HUES48 (cell line): Measurements from ENCODE around the gene CIITA.

Source experiments
- H3K27ac ChIP-seq: one replicate; pipeline ENCODE4 v1.7.0; 2013; ENCODE audit warnings: low read depth, low read length, inconsistent platforms
- H3K27me3 ChIP-seq: 2 replicates; pipeline ENCODE4 v1.6.1; 2013; ENCODE audit warnings: mild to moderate bottlenecking, low read length; ENCODE audit not compliant: control insufficient read depth, insufficient read depth
- H3K36me3 ChIP-seq: 2 replicates; pipeline ENCODE4 v1.6.1; 2013; ENCODE audit warnings: low read length; ENCODE audit not compliant: control insufficient read depth, insufficient read depth
- H3K4me1 ChIP-seq: 2 replicates; pipeline ENCODE4 v1.6.1; 2013; ENCODE audit warnings: mild to moderate bottlenecking, low read length; ENCODE audit not compliant: control insufficient read depth, insufficient read depth
- H3K4me3 ChIP-seq: 2 replicates; pipeline ENCODE4 v1.5.1; 2013; ENCODE audit warnings: mild to moderate bottlenecking, low read depth, low read length
- H3K9ac ChIP-seq: 2 replicates; pipeline ENCODE4 v1.6.1; 2013; ENCODE audit warnings: mild to moderate bottlenecking, low read depth, low read length, moderate library complexity
- H3K9me3 ChIP-seq: 2 replicates; pipeline ENCODE4 v1.6.1; 2013; ENCODE audit warnings: low read length; ENCODE audit not compliant: control insufficient read depth, insufficient read depth

CIITA gene

DNA sequence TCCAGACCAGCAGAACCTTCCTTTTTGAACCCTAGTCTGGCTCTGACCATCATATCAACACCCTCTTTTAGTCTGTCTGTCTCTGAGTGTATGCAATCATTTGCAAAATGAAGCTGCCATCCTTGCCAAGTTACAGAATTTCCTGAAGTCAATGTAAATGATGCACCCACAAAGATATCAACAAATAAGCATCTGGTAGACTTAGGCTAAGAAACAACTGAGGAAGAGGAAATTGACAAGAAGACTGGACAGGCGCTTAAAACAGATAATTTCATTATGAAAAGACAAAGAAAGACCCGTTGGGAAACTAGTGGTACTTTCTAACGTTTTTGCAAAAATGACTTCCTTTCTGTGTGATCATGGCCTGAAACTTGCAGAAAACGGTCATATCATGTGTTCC is 24.7 kb upstream of the CIITA start:
- no peak overlapping the region for H3K9ac ChIP-seq
- no peaks in the 10 kb centered on the region for H3K27me3 ChIP-seq
- H3K4me3 ChIP-seq, result no peak overlapping the region
- H3K36me3 ChIP-seq, result no peaks in the 10 kb centered on the region
- H3K9me3 ChIP-seq, result no peaks in the 10 kb centered on the region
- H3K27ac ChIP-seq, result no peak overlapping the region
- no peaks in the 10 kb centered on the region for H3K4me1 ChIP-seq

DNA sequence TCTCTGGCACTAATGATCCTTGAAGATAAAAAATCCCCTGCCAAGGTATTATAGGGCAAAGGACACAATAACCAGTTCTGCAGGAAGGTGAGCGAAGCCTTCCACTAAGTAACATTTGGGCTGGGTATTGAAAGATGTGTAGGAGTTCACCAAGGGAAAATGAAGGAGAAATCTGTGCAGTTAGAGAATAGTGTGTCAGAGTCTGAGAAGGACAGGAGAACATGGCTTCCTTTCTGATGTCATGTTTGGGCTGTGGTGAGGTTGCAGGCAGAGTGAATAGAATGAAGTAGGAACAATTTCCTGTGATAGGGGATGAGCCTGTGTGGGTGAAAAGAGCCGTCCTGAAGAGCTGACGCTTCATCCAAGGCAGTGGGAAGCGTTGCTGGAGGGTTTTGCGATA is 24.1 kb upstream of the CIITA start:
- H3K27me3 ChIP-seq, result no peaks in the 10 kb centered on the region
- H3K4me3 ChIP-seq, result no peak overlapping the region
- H3K36me3 ChIP-seq, result no peaks in the 10 kb centered on the region
- no peaks in the 10 kb centered on the region for H3K9me3 ChIP-seq
- H3K27ac ChIP-seq, result no peak overlapping the region
- H3K4me1 ChIP-seq, result no peaks in the 10 kb centered on the region
- no peak overlapping the region for H3K9ac ChIP-seq

DNA sequence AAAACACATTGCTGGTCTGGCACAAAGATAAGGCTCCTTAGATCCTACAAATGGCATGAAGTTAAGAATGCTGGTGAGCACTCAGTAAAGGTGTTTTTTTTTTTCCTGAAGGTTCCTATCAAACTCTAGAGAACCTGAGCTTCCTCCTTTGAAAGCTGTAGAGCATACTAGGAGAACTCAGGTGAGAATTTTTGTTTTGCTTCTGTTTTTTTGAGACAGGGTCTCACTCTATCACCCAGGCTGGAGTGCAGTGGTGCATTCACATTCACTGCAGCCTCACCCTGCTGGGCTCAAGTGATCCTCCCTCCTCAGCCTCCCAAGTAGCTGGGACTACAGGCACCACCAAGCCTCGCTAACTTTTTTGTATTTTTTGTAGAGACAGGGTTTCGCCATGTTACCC is 21.0 kb upstream of the CIITA start:
- no peaks in the 10 kb centered on the region for H3K9me3 ChIP-seq
- no peaks in the 10 kb centered on the region for H3K27me3 ChIP-seq
- no peak overlapping the region for H3K9ac ChIP-seq
- H3K27ac ChIP-seq, result no peak overlapping the region
- no peak overlapping the region for H3K4me3 ChIP-seq
- H3K4me1 ChIP-seq, result no peaks in the 10 kb centered on the region
- no peaks in the 10 kb centered on the region for H3K36me3 ChIP-seq

DNA sequence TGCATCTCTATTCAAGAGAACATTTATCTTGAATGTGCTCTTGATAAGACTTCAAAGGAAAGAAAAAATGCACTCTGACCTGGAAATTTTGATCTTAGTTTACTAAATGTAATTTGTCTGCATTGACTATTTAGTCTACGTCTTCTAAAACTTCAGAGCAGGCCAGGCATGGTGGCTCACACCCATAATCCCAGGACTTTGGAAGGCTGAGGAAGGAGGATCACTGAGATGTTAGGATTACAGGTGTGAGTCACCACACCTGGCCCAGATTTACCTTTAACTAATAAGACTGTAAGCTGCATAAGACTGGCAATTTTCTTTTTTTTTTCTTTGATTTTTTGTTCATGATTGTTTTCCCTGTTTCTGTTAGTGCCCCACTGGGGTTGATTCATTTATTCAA is 18.8 kb upstream of the CIITA start:
- no peak overlapping the region for H3K9ac ChIP-seq
- H3K4me1 ChIP-seq, result no peaks in the 10 kb centered on the region
- no peaks in the 10 kb centered on the region for H3K9me3 ChIP-seq
- H3K4me3 ChIP-seq, result no peak overlapping the region
- H3K36me3 ChIP-seq, result no peaks in the 10 kb centered on the region
- H3K27me3 ChIP-seq, result no peaks in the 10 kb centered on the region
- H3K27ac ChIP-seq, result no peak overlapping the region

DNA sequence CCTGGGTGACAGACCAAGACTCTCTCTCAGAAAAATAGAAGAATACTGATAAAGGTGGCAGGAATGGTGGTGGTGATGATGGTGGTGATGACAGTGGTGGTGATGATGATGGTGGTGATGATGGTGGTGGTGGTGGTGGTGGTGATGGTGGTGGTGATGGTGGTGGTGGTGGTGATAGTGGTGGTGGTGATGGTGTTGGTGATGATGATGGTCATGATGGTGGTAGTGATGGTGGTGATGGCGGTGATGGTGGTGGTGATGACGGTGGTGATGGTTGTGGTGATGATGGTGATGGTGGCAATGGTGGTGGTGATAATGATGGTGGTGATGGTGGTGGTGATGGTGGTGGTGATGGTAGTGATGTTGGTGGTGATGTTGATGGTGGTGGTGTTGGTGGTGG is 18.0 kb upstream of the CIITA start:
- H3K9me3 ChIP-seq, result no peaks in the 10 kb centered on the region
- no peaks in the 10 kb centered on the region for H3K36me3 ChIP-seq
- no peak overlapping the region for H3K9ac ChIP-seq
- H3K27ac ChIP-seq, result no peak overlapping the region
- no peak overlapping the region for H3K4me3 ChIP-seq
- H3K4me1 ChIP-seq, result no peaks in the 10 kb centered on the region
- no peaks in the 10 kb centered on the region for H3K27me3 ChIP-seq

DNA sequence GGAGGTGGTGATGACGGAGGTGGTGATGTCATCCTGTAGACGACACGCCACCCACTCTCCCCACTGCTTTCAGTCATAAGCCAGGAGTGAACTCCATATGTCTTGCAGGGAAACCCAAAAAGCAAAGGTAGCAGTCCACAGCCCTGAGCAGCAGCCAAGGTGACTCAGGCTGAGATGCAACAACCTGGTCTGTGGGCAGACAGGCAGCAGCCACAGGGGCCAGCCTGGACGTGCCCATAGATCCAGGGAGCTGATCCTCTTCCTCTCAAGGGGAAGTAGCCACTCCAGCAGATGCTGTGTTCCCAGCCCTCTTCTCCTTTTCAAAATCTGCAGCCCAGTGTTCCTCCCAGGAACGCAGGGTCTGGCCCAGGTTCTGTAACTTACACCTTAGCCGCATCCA is 17.3 kb upstream of the CIITA start:
- H3K36me3 ChIP-seq, result no peaks in the 10 kb centered on the region
- H3K9me3 ChIP-seq, result no peaks in the 10 kb centered on the region
- H3K27ac ChIP-seq, result no peak overlapping the region
- no peaks in the 10 kb centered on the region for H3K27me3 ChIP-seq
- no peaks in the 10 kb centered on the region for H3K4me1 ChIP-seq
- H3K9ac ChIP-seq, result no peak overlapping the region
- H3K4me3 ChIP-seq, result no peak overlapping the region

DNA sequence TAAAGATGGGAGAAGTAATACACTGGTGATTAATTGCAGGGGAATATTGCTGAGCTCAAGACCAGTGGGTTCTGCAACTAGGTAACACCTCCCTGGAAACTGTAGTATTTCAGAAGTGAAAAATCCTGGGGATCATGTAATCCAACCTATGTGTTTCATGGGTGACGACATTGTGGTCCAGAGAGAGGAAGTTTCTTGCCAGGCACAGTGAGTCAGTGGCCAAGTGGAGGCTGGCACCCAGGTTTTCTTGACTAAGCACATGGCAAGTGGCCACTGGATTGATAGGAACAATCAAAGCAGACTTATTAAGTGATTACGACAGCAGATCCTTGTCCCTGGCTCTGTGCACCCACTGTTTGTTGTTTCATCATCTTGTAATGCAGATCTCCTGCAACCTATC is 14.6 kb upstream of the CIITA start:
- Histone ChIP-seq H3K9me3 (no peaks in the 10 kb centered on the region), H3K27ac (no peak overlapping the region), H3K36me3 (no peaks in the 10 kb centered on the region), H3K4me1 (no peaks in the 10 kb centered on the region), H3K4me3 (no peak overlapping the region), H3K27me3 (no peaks in the 10 kb centered on the region), H3K9ac (no peak overlapping the region)

DNA sequence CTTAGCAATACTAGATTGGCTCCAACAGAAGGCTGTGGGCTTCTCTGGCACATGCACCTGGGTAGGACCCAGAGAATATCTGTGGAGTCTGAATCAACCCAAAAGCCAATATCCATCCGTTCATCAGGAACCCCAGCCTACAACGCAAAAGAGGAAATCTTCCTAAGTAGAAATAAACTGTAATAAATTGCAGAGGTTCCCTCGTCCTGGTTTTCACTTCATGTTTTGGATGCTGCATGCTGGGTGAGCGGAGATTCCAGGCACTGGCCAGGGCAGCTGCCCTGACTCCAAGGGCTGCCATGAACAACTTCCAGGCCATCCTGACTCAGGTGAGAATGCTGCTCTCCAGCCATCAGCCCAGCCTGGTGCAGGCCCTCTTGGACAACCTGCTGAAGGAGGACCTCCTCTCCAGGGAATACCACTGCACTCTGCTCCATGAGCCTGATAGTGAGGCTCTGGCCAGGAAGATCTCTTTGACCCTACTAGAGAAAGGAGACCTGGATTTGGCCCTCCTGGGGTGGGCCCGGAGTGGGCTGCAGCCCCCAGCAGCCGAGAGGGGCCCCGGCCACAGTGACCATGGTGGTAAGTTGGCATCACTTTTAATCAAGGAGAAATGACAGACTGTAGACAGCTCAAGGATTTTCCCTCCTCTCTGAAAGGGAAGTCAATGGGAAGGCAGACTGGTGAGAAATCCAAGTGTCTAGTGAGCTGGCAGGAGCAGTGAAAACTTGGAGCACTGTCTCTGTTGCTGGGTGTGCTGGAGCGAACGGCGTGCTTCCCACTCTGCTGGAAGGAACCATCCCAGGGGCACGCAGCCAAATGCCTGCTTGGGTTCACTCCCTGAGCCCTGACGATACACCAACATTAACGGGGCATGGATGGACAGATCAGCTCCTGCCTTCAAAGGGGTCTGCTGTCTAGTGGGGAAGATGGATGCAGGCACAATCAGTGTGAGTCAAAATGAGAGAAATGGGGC is 10.7 kb upstream of the CIITA start:
- Histone ChIP-seq H3K9me3 (no peaks in the 10 kb centered on the region), H3K27me3 (no peaks in the 10 kb centered on the region), H3K27ac (no peak overlapping the region), H3K4me1 (0 out of 2 replicates have a peak, but pooled peaks cover 2% of the 10 kb centered on the region), H3K36me3 (no peaks in the 10 kb centered on the region), H3K9ac (no peak overlapping the region), H3K4me3 (no peak overlapping the region)

DNA sequence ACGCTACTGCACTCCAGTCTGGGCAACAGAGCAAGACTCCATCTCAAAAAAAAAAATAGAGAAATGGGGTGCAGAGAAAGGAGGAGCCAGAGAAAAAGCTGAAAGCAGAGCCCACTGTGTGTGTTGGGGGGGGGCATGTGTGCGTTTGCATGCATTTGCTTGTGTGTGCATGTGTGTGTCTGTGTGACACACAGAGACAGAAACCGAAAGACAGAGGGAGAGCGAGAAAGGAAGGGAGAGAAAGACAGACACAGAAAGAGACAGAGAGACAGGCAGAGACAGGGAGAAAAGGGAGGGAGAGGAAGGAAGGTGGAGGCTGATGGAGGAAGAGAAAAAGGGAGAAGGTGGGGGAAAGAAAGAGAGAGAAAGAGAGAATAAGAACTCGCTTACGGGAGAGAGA is 9.8 kb upstream of the CIITA start:
- 0 out of 2 replicates have a peak, but pooled peaks cover 3% of the 10 kb centered on the region for H3K4me1 ChIP-seq
- no peak overlapping the region for H3K27ac ChIP-seq
- no peaks in the 10 kb centered on the region for H3K9me3 ChIP-seq
- no peak overlapping the region for H3K4me3 ChIP-seq
- no peaks in the 10 kb centered on the region for H3K27me3 ChIP-seq
- H3K9ac ChIP-seq, result no peak overlapping the region
- H3K36me3 ChIP-seq, result no peaks in the 10 kb centered on the region

DNA sequence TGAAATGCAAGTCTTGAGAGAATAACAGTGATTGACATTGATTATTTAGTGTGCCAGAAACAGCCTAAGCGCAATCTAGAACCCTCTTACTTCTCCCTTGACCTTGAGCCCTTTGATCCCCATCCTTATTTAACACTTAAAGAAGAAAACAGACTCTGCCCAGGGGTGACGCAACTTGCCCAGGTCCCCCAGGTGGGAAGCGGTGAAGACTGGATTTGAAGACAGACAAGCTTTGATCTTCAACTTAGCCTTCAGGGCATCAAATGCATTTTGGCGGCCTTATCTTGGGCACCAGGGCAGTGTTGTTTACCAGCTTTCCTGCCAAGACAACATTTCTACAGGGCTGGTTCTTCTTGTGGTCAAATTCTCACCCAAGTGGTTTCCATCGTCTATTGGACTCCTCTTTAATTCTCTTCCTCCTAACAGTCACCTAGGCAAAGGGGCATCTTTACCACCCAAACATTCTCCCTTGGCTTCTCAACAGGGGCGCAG is 8.9 kb upstream of the CIITA start:
- Histone ChIP-seq H3K9me3 (no peaks in the 10 kb centered on the region), H3K27me3 (no peaks in the 10 kb centered on the region), H3K4me3 (no peak overlapping the region), H3K27ac (no peak overlapping the region), H3K9ac (no peak overlapping the region), H3K36me3 (no peaks in the 10 kb centered on the region), H3K4me1 (0 out of 2 replicates have a peak, but pooled peaks cover 3% of the 10 kb centered on the region)

DNA sequence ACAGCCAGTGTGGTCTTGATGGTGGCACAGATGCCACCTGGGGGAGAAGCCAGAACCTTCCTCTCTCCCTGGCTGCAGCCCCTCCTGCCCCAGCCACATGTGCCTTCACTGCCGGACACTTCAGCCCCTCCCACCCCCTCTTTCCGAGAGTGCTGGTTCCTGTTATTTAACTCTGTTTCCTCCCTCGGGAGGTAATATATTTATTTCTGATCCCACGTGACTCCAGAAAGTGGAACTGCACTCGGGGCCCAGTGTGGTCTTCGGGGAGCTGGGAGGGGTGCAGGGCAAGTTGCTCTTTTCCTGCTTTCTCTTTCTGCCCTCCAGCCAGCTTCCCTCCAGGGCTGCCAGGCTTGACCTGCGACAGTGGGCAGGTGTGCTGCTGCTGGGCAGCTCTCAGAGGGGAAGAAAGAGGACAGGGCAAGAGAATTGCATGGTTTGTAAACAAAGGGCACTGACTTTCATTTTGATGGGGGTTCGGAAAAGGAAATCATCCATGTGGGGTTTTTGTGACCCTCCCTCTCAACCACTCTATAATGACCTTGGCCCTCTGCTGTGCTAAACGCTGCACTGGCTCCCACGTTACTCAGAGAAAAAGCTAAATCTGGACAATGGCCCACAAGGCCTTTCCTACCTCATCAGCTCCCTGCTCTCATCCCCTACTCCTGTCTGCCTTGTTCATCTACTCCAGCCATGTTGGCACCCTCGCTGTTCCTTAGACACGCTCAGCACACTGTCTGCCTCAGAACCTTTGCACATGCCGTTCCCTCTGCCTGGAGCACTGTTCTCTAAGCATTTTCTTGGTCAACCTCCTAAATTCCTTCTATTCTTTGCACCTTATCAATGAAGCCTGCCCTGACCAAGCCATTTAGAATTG is 8.2 kb upstream of the CIITA start:
- H3K9ac ChIP-seq, result no peak overlapping the region
- H3K4me1 ChIP-seq, result 0 out of 2 replicates have a peak, but pooled peaks cover 3% of the 10 kb centered on the region
- H3K4me3 ChIP-seq, result no peak overlapping the region

More for the DNA sequence above, 8.2 kb upstream of the CIITA start:
- no peaks in the 10 kb centered on the region for H3K9me3 ChIP-seq
- H3K36me3 ChIP-seq, result no peaks in the 10 kb centered on the region
- H3K27me3 ChIP-seq, result no peaks in the 10 kb centered on the region
- no peak overlapping the region for H3K27ac ChIP-seq
